Liver (tissue), 9 donors: ENCODE results near the gene ZNF768. TPM values are rescaled to one million over a fixed set of nuclear protein-coding genes. Genes with fewer than 3 reads are reported as not detected.

ENCODE experiments used
- DNase-seq: peaks from one replicate; pipeline ENCODE4 v3.0.0-alpha.2; 2017; ENCODE audit warnings: low spot score
- H3K27ac ChIP-seq, 2 donors: one replicate each; pipeline ENCODE4 v1.7.0; 2013; ENCODE audit warnings: inconsistent platforms in 2 of 2, low read length in 2 of 2, control low read depth in 1 of 2, low read depth in 1 of 2, mild to moderate bottlenecking in 1 of 2
- H3K27me3 ChIP-seq, 4 donors: one replicate each; pipeline versions ENCODE4 v1.6.1 to v1.7.0; 2013; ENCODE audit warnings: low read length in 3 of 4, inconsistent platforms in 1 of 4, mild to moderate bottlenecking in 1 of 4, moderate library complexity in 1 of 4; ENCODE audit not compliant: control insufficient read depth in 4 of 4, insufficient read depth in 4 of 4
- H3K36me3 ChIP-seq, 4 donors: one replicate each; pipeline versions ENCODE4 v1.6.1 to v1.7.0; 2013; ENCODE audit warnings: low read length in 3 of 4, mild to moderate bottlenecking in 3 of 4, low read depth in 1 of 4, moderate library complexity in 1 of 4; ENCODE audit not compliant: control insufficient read depth in 4 of 4, insufficient read depth in 3 of 4
- H3K4me1 ChIP-seq, 4 donors: one replicate each; pipeline versions ENCODE4 v1.6.1 to v1.7.0; 2013; ENCODE audit warnings: low read length in 3 of 4, mild to moderate bottlenecking in 3 of 4, moderate library complexity in 1 of 4; ENCODE audit not compliant: control insufficient read depth in 4 of 4, insufficient read depth in 4 of 4
- H3K4me3 ChIP-seq, 3 donors: one replicate each; pipeline versions ENCODE4 v1.6.1 to v1.7.0; 2013; ENCODE audit warnings: low read length in 3 of 3, control low read depth in 1 of 3, low read depth in 1 of 3, mild to moderate bottlenecking in 1 of 3
- H3K9ac ChIP-seq, 2 donors: one replicate each; pipeline ENCODE4 v1.7.0; 2013; ENCODE audit warnings: low read length in 2 of 2, mild to moderate bottlenecking in 2 of 2, moderate library complexity in 2 of 2, control low read depth in 1 of 2, low read depth in 1 of 2
- H3K9me3 ChIP-seq, 4 donors: one replicate each; pipeline versions ENCODE4 v1.6.1 to v1.7.0; 2013; ENCODE audit warnings: low read length in 3 of 4; ENCODE audit not compliant: control insufficient read depth in 4 of 4
- ATF3 ChIP-seq: IDR thresholded peaks from 2 replicates; pipeline ENCODE4 v1.6.1; 2016; ENCODE audit warnings: antibody characterized with exemption
- CTCF ChIP-seq: fragments of 150-350 bp; IDR thresholded peaks from 2 replicates; pipeline ENCODE4 v1.5.1; 2017; ENCODE audit warnings: improper control_type of control experiment, low read depth, low read length; ENCODE audit not compliant: missing input control
- EGR1 ChIP-seq, 2 donors: IDR thresholded peaks; 2 replicates each; pipeline ENCODE4 v1.6.1; 2016 to 2018; ENCODE audit warnings: antibody characterized with exemption in 2 of 2, low read depth in 2 of 2
- FOXA1 ChIP-seq: IDR thresholded peaks from 2 replicates; pipeline ENCODE4 v1.6.1; 2016; ENCODE audit warnings: antibody characterized with exemption
- FOXA2 ChIP-seq: IDR thresholded peaks from 2 replicates; pipeline ENCODE4 v1.6.1; 2016; ENCODE audit warnings: antibody characterized with exemption
- HNF4A ChIP-seq, 2 donors: conservative IDR thresholded peaks; 2 replicates each; pipeline ENCODE4 v1.6.1; 2016; ENCODE audit warnings: antibody characterized with exemption in 2 of 2, mild to moderate bottlenecking in 2 of 2
- HNF4G ChIP-seq: IDR thresholded peaks from 2 replicates; pipeline ENCODE4 v1.6.1; 2016; ENCODE audit warnings: antibody characterized with exemption
- MAX ChIP-seq: IDR thresholded peaks from 2 replicates; pipeline ENCODE4 v1.6.1; 2016; ENCODE audit warnings: antibody characterized with exemption
- NR2F2 ChIP-seq: IDR thresholded peaks from 2 replicates; pipeline ENCODE4 v1.6.1; 2016; ENCODE audit warnings: antibody characterized with exemption
- RAD21 ChIP-seq, 2 donors: IDR thresholded peaks; 2 replicates each; pipeline ENCODE4 v1.6.1; 2016; ENCODE audit warnings: antibody characterized with exemption in 2 of 2, mild to moderate bottlenecking in 2 of 2
- REST ChIP-seq: IDR thresholded peaks from 2 replicates; pipeline ENCODE4 v1.6.1; 2016; ENCODE audit warnings: antibody characterized with exemption, mild to moderate bottlenecking
- RXRA ChIP-seq, 2 donors: IDR thresholded peaks; 2 replicates each; pipeline ENCODE4 v1.6.1; 2017 to 2018; ENCODE audit warnings: antibody characterized with exemption in 2 of 2, mild to moderate bottlenecking in 1 of 2
- SP1 ChIP-seq: IDR thresholded peaks from 2 replicates; pipeline ENCODE4 v1.6.1; 2018; ENCODE audit warnings: antibody characterized with exemption, mild to moderate bottlenecking
- TAF1 ChIP-seq: conservative IDR thresholded peaks from 2 replicates; pipeline ENCODE4 v1.6.1; 2016; ENCODE audit warnings: antibody characterized with exemption, mild to moderate bottlenecking
- YY1 ChIP-seq: IDR thresholded peaks from 2 replicates; pipeline ENCODE4 v1.6.1; 2016; ENCODE audit warnings: antibody characterized with exemption, mild to moderate bottlenecking
- ZBTB33 ChIP-seq: IDR thresholded peaks from 2 replicates; pipeline ENCODE4 v1.6.1; 2016; ENCODE audit warnings: antibody characterized with exemption
- WGBS: extraction: QIAGEN DNeasy Blood & Tissue Kit; methylation state at CpG from one replicate; pipeline ENCODE4 v1.1.7; 2013; 5-methylcytosine and 5-hydroxymethylcytosine counted together
- polyA plus RNA-seq, 2 donors: library from polyadenylated mRNA; stranded (reverse) in 1 of 2; unstranded in 1 of 2; fragments of 200-250 nt in 1 of 2; fragments of >200 nt in 1 of 2; fragmentation: Nextera tagmentation in 1 of 2; extraction: Ambion mirVana in 1 of 2; gene quantifications; one replicate each; pipeline versions ENCODE4 v1.2.1 to v1.2.3, GENCODE V29; 2013 to 2015
- total RNA-seq, 2 donors: library from RNA; depleted of rRNA; stranded (reverse); fragments of >200 nt; gene quantifications; one replicate each; pipeline ENCODE4 v1.2.3, GENCODE V29; 2014
- donor health status: healthy.
- donor health status: healthy.
- donor health status: healthy.
- donor health status: healthy.
- donor health status: healthy.

The ZNF768 gene
- total and polyA plus RNA-seq, 4 donors, result 2.2 to 16.9 (median 10.9) TPM

- WGBS, result 91% methylated on average over 6 of the region's 6 CpGs
- Histone ChIP-seq H3K27me3 (no peaks in the 10 kb centered on the region), H3K4me1 (no peaks in the 10 kb centered on the region), H3K9ac (no peak overlapping the region), H3K9me3 (no peaks in the 10 kb centered on the region), H3K4me3 (no peak overlapping the region), H3K36me3 (peaks cover 0 to 18% (median 12%) of the 10 kb centered on the region in 4 donors), H3K27ac (no peak overlapping the region)
- no peak for DNase-seq
- TF ChIP-seq ATF3, result no peak
- TF ChIP-seq EGR1 (IDR thresholded peaks at IDR 0.05; ENCODE audit: low read depth in 2 of 2), result no peak
- TF ChIP-seq FOXA2, result no peak
- TF ChIP-seq CTCF, result no peak
- TF ChIP-seq RXRA (IDR thresholded peaks at IDR 0.05), result no peak
- no peak for TF ChIP-seq HNF4A (conservative IDR thresholded peaks at IDR 0.05)
- TF ChIP-seq SP1, result no peak
- no peak for TF ChIP-seq REST
- TF ChIP-seq FOXA1, result no peak
- no peak for TF ChIP-seq YY1
- no peak for TF ChIP-seq HNF4G
- no peak for TF ChIP-seq RAD21 (IDR thresholded peaks at IDR 0.05)
- no peak for TF ChIP-seq NR2F2
- TF ChIP-seq TAF1, result no peak
- TF ChIP-seq MAX, result no peak
- no peak for TF ChIP-seq ZBTB33
These were observed 22.7 kb downstream of the ZNF768 start for GRCh38 chr16:30503403-30504296.
